AG09319 (cell line): Measurements from ENCODE around the gene FAM222B.
A peak's percentile ranks its signal among the peaks of the same experiment; 100 is the strongest.

Source experiments
- DNase-seq: peaks from one replicate; pipeline ENCODE4 v3.0.0-alpha.2; 2010; ENCODE audit warnings: low read depth; ENCODE audit errors: extremely low read depth
- TF ChIP-seq, protein P1 (sequence below): IDR thresholded peaks from 2 replicates; pipeline ENCODE4 v1.5.1; 2011; ENCODE audit warnings: low read depth, mild to moderate bottlenecking, inconsistent platforms, low read length, moderate library complexity

FAM222B gene

DNA sequence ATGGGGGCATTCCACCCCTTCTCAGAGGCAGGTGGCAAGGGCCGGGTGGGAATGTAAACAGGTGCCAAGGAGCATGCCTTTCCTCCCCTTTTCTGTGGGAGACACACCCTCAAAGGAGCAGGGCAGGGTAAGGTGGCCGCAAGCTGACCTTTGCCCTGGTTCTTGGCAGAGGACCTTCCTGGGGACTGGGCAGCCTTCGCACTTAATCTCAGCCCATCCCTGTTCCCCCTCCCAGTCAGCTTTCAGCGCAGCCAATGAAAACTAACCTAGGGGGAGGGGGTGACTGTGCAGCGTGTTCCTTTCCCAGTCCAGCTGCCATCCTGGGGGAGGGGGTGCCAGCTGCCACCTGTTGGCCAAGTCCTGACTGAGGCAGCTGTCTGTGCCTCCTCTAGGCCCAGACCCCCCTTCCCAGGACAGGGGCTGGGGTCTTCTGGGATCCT lies 96.0 kb downstream of the FAM222B start:
- no peak for DNase-seq
- TF ChIP-seq, protein P1, sequence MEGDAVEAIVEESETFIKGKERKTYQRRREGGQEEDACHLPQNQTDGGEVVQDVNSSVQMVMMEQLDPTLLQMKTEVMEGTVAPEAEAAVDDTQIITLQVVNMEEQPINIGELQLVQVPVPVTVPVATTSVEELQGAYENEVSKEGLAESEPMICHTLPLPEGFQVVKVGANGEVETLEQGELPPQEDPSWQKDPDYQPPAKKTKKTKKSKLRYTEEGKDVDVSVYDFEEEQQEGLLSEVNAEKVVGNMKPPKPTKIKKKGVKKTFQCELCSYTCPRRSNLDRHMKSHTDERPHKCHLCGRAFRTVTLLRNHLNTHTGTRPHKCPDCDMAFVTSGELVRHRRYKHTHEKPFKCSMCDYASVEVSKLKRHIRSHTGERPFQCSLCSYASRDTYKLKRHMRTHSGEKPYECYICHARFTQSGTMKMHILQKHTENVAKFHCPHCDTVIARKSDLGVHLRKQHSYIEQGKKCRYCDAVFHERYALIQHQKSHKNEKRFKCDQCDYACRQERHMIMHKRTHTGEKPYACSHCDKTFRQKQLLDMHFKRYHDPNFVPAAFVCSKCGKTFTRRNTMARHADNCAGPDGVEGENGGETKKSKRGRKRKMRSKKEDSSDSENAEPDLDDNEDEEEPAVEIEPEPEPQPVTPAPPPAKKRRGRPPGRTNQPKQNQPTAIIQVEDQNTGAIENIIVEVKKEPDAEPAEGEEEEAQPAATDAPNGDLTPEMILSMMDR: no peak

DNA sequence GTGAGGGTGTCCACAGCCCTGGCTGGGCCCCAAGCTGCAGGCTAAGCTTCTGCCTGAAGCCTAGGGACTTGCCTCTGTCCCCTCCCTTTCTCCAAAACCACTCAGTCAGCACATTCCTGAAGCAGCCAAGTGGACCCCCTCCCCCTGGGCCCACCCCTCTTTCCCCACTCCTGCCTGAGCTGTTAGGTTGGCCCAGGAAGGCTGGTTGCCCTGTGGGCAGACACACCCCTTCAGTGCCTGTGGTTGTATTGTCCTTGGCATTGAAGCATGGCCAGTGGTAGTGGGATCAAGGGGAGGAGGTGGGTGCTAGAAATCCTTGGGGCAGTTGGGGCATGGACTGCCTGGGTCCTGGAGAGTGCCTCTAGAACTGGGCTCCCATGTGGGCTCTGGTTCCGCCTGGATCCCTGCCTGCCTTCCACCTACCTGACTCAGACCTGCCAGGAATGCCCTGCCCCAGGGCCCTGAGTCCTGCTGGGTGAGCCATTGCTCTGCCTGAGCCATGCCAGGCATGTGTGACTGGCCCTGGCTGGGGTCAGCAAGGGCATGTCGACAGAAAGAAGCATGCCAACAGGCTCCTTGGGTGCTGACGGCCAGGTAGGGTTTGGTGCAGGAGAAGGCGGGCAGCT lies 96.7 kb downstream of the FAM222B start:
- no peak for DNase-seq
- TF ChIP-seq, protein P1: no peak

DNA sequence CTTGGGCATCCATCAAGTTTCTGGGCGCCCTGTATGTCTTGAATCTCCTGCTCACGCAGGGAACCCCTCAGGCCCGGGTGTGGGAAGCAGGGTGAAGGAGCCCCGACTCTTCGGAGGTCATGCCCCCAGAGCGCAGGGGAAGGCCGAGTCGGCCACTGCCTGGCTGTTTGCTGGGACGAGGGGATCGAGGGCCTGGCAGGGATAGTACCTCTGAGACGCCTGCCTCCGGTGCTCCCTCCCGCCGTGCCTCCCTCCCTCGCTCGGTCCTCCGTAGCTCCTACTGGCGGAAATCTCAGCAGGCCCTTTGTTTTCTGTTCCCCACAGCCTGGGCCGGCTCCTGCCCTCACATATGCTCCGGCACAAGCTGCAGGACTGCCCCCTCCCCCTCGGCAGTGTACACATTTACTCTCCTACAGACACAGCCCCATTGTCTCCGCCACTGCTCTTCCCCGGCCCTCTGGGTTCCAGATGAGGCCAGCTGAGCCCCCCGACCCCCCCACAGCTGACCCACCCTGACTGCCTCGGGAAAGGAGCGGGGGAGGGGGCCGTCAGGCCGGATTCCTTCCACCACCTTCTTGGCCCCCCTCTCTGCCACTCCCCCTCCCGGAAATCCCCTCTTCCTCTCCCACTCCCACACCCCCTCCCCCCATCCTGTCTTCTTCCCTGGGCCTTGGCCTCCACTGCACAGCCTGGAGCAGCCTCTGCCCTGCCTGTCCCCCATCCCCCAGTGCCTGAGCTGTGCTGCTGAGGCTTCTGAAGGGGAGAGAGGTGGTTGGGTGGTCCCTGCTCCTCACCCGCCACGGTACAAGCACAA lies 97.4 kb downstream of the FAM222B start:
- no peak for DNase-seq
- TF ChIP-seq, protein P1: no peak

DNA sequence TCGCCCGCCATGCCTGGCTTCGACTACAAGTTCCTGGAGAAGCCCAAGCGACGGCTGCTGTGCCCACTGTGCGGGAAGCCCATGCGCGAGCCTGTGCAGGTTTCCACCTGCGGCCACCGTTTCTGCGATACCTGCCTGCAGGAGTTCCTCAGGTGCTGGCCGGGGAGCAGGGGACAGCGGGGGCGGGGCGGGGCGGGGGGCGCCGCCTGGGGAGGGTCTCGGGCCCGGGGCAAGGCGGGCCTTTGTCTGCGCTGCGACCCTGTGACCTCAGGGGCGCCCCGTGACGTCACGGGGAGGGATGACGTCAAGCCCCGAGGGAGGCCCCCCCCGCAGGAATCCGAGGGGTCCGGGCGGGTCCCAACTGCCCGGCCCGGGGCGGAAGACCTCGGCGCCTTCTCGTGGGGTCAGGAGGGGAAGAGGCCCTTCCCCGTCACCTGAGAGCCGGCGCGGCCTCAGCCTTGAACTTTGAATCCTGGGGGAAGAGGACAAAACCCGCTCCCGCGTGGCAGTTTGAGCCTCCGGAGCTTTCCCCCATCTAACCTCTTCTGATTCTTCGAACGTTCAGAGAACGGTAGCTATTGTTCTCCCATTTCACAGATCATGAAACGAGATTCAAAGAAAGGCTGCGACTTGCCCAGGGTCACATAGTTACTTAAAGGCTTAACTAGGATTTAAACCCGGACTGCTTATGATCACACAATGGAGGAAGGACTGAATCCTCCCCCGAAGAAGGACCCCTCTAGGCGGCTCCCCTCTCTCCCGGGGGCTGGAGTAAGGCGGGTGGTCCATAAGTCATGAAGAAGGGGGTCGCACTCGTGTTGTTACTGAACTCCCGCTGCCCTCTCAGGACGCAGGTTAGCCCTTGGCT lies 98.3 kb downstream of the FAM222B start:
- no peak for DNase-seq
- TF ChIP-seq, protein P1: no peak

DNA sequence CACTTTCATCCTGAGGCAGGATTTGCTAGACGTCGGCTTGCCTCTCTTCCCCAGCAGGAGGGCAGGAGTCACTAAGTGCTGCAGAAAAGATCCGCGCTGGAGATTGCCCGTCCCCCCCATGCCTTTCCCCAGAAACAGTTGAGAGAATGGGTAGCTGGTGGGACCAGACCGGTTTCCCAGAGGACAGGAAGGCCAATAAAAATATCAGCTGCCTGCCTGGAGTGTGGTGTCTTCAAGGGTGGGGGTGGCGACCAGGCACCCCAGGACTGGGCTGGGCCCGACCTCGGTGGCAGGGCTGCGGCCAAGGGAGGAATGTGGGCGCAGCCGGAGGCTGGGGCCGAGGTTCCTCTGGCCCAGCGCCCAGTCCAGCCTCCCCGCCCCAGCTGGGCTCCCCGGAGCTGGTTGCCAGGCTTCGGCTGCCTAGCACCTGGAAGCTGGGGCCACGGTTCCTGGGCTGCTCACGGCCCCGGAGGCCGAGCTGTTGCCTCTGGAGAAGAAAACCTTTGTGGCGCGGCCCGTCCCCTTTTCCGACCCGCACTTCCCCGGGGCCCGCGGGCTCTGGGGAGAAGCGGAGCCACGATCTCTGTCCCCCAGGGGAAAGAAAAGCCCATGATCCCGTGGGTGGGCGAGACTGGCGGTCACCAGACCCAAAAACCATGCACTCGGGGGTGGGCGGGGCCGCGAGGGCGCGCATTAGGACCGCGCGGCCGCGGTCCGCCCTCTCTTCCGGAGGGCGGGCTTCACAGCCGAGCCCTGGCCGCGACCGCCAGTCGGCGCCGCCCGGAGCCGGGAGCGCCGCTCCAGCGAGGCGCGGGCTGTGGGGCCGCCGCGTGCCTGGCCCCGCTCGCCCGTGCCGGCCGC lies 99.1 kb downstream of the FAM222B start, which contains the start of gene TRAF4:
Gene TRAF4 (plus strand): TSS at position 769 of the 861 bp plus-strand sequence. CDS start 102 bp downstream, outside the sequence.
- peak; percentile 74 for DNase-seq
- TF ChIP-seq, protein P1: no peak; the same call in 1 of the 2 replicates
